OCI-LY7 (cell line): ENCODE results near the gene MACF1. TPM values are rescaled to one million over a fixed set of nuclear protein-coding genes. Genes with fewer than 3 reads are reported as not detected.

Experiments used
- BruUV-seq: library from RNA; stranded (reverse); fragments of 400-500 nt; replicated peaks from 2 replicates; lab custom pipeline; 2021; lab: Mats Ljungman, UMichigan
- CTCF ChIA-PET: fragments of 300-600 bp; sonication (Branson Sonifier 250); formaldehyde crosslinking; loops from one replicate; lab custom pipeline; 2022; ENCODE audit warnings: antibody characterized with exemption; ENCODE audit not compliant: unreplicated experiment; lab: Charles Lee
- POLR2A ChIA-PET: fragments of 300-600 bp; sonication (Branson Sonifier 250); formaldehyde crosslinking; loops from one replicate; lab custom pipeline; 2022; ENCODE audit warnings: antibody characterized with exemption; lab: Charles Lee
- DNase-seq: peaks from one replicate; pipeline ENCODE4 v3.0.0-alpha.2; 2015; ENCODE audit warnings: low spot score
- H2AFZ ChIP-seq: fragments of 200-600 bp; sonication (generic), shearing (Covaris generic); 2 replicates; pipeline ENCODE4 v1.6.1; 2014; ENCODE audit warnings: mild to moderate bottlenecking, antibody characterized with exemption, low read length, moderate library complexity
- H3K27ac ChIP-seq: fragments of 200-600 bp; sonication (generic); 2 replicates; pipeline ENCODE4 v1.5.1; 2014; ENCODE audit warnings: mixed run types, low read depth, mild to moderate bottlenecking, moderate library complexity, low read length, inconsistent platforms; ENCODE audit not compliant: poor library complexity, severe bottlenecking
- H3K36me3 ChIP-seq: fragments of 200-600 bp; sonication (generic); 2 replicates; pipeline ENCODE4 v1.6.1; 2014; ENCODE audit warnings: mild to moderate bottlenecking, antibody characterized with exemption, low read length, moderate library complexity, mixed read lengths; ENCODE audit not compliant: insufficient read depth
- H3K4me1 ChIP-seq: fragments of 200-600 bp; sonication (generic); 2 replicates; pipeline ENCODE4 v1.5.1; 2014; ENCODE audit warnings: mild to moderate bottlenecking, low read length; ENCODE audit not compliant: insufficient read depth, poor library complexity, severe bottlenecking
- H3K4me2 ChIP-seq: fragments of 200-600 bp; sonication (generic); 2 replicates; pipeline ENCODE4 v1.6.1; 2014; ENCODE audit warnings: mild to moderate bottlenecking, low read length
- H3K4me3 ChIP-seq: fragments of 200-600 bp; sonication (generic); 2 replicates; pipeline ENCODE4 v1.5.1; 2014; ENCODE audit warnings: mild to moderate bottlenecking, low read depth, low read length; ENCODE audit not compliant: poor library complexity, severe bottlenecking
- H3K79me2 ChIP-seq: fragments of 200-600 bp; sonication (generic); 2 replicates; pipeline ENCODE4 v1.6.1; 2016; ENCODE audit warnings: low read depth, mild to moderate bottlenecking, low read length, moderate library complexity, mixed read lengths; ENCODE audit not compliant: insufficient read depth
- H3K9me2 ChIP-seq: fragments of 200-600 bp; sonication (generic); 2 replicates; pipeline ENCODE4 v1.6.1; 2016; ENCODE audit warnings: mild to moderate bottlenecking, low read length, mixed read lengths; ENCODE audit not compliant: insufficient read depth
- H3K9me3 ChIP-seq: fragments of 200-600 bp; sonication (generic); 2 replicates; pipeline ENCODE4 v1.6.1; 2014; ENCODE audit warnings: mild to moderate bottlenecking, mixed run types, low read length, mixed read lengths
- H4K20me1 ChIP-seq: fragments of 200-600 bp; sonication (generic); 2 replicates; pipeline ENCODE4 v1.6.1; 2014; ENCODE audit warnings: mild to moderate bottlenecking, antibody characterized with exemption, low read length, moderate library complexity, mixed read lengths; ENCODE audit not compliant: insufficient read depth
- EZH2phosphoT487 ChIP-seq: fragments of 200-600 bp; sonication (generic); IDR thresholded peaks from 2 replicates; pipeline ENCODE4 v1.6.1; 2018; ENCODE audit warnings: low read depth, borderline replicate concordance, mild to moderate bottlenecking, mixed run types, antibody characterized with exemption, low read length, moderate library complexity, mixed read lengths
- intact Hi-C: fragments of 100-400 bp; cut with micrococcal nuclease; formaldehyde crosslinking; loops from one replicate; pipeline ENCODE4 v1.10.0; 2022; ENCODE audit not compliant: unreplicated experiment
- total RNA-seq, 2 experiments: library from RNA; depleted of rRNA in 1 of 2; stranded (reverse); fragments of >200 nt in 1 of 2; shearing (Covaris generic) in 1 of 2; gene quantifications; 2 replicates each; pipeline ENCODE4 v1.2.3, GENCODE V29; 2014 to 2022
- TF ChIP-seq, protein P1 (sequence below): fragments of 200-600 bp; sonication (generic); conservative IDR thresholded peaks from 2 replicates; pipeline ENCODE4 v1.5.1; 2014; ENCODE audit warnings: mild to moderate bottlenecking, antibody characterized with exemption, low read length, moderate library complexity, mixed read lengths

The MACF1 gene
- total RNA-seq, 2 experiments from 2014 or later = 211 to 220 TPM

DNA sequence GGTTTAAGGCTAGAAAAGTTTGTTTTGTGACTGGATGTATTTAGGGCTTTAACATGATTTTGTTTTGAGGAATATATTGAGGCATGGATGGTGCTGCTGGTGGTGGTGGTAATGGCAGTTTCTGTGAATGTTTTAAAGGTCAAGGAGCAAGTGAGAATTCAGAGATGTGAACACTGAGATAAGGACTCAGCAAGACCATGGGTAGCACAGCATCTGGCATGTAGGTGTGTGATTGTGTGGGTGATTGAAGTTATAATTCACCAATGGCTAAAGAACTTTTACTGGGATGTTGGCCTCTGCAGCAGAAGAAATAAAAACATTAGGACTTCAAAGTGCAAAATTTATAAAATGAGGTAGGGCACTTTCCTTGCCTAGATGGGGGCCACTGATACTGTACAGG is 65.9 kb downstream of the MACF1 start:
- Histone ChIP-seq H3K36me3 (peaks cover 25% of the 10 kb centered on the region; the same call in 1 of the 2 replicates), H4K20me1 (peaks cover 29% of the 10 kb centered on the region; the same call in 1 of the 2 replicates), H3K27ac (peak overlapping the region; percentile 67), H3K9me2 (no peaks in the 10 kb centered on the region), H3K4me3 (peak overlapping the region; percentile 40), H2AFZ (no peak overlapping the region), H3K9me3 (no peaks in the 10 kb centered on the region), H3K4me1 (peaks cover 64% of the 10 kb centered on the region), H3K4me2 (peak overlapping the region; percentile 69), H3K79me2 (peaks cover 54% of the 10 kb centered on the region)
- BruUV-seq = no TSS peak
- intact Hi-C loops = no loop called here
- ChIA-PET POLR2A (interaction anchor here (1.1 to 1.9 kb wide), 2 partner anchors 32 to 66 kb away, joined by 4 to 5 read pairs; partner anchors contain the start of gene MACF1), CTCF (interaction anchor here (0.9 to 1.2 kb wide), 2 partner anchors 79 to 113 kb away, joined by 3 to 4 read pairs; no protein-coding TSS in a partner anchor)
- DNase-seq = no peak
- TF ChIP-seq, protein P1, sequence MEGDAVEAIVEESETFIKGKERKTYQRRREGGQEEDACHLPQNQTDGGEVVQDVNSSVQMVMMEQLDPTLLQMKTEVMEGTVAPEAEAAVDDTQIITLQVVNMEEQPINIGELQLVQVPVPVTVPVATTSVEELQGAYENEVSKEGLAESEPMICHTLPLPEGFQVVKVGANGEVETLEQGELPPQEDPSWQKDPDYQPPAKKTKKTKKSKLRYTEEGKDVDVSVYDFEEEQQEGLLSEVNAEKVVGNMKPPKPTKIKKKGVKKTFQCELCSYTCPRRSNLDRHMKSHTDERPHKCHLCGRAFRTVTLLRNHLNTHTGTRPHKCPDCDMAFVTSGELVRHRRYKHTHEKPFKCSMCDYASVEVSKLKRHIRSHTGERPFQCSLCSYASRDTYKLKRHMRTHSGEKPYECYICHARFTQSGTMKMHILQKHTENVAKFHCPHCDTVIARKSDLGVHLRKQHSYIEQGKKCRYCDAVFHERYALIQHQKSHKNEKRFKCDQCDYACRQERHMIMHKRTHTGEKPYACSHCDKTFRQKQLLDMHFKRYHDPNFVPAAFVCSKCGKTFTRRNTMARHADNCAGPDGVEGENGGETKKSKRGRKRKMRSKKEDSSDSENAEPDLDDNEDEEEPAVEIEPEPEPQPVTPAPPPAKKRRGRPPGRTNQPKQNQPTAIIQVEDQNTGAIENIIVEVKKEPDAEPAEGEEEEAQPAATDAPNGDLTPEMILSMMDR = no peak
- TF ChIP-seq EZH2phosphoT487 = no peak

DNA sequence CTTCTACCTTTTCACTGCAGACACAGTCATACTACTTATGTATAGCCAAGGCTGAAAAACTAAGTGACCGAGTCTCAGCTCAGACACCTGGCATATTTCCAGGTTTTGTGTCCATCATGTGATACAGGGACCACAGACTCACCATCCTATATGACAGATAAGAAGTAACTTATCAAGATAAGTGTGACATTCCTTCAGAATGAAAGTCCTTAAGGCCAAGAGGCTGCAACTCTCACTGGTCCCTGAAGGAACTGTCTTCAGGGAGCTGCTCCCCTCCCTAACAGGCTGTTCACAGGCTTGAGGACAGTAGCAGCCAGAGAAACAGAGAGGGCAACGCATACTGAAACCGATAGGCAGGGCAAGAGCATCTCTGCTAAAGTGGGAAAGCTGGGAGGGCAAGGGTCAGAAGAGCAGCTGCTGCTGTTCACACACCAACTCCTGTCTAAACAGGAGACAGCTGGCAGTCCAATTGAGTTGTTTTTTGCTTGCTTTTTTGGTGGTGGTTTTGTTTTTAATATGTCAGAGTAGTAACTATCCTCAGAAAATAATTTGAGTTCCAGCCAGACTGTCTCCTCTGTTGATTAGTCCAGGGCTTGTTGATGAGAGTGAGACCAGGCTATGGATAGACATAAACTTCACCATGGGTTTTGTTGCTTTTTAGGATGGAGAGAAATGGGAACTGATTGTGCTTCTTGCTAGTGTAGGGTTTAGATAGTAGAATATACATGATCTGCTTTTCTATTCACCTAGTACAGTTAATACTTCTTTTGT is 67.7 kb downstream of the MACF1 start:
- H3K36me3 ChIP-seq = peaks cover 30% of the 10 kb centered on the region; the same call in 1 of the 2 replicates
- H4K20me1 ChIP-seq = peaks cover 22% of the 10 kb centered on the region; the same call in 1 of the 2 replicates
- no peak overlapping the region for H3K4me3 ChIP-seq
- H3K27ac ChIP-seq = no peak overlapping the region
- peaks cover 55% of the 10 kb centered on the region for H3K79me2 ChIP-seq
- no peak for TF ChIP-seq EZH2phosphoT487
- TF ChIP-seq, protein P1 = no peak
- CTCF ChIA-PET = no interaction called here
- no TSS peak for BruUV-seq
- POLR2A ChIA-PET = no interaction called here
- no peaks in the 10 kb centered on the region for H3K9me3 ChIP-seq
- no peak overlapping the region for H3K4me2 ChIP-seq
- intact Hi-C loops = no loop called here
- peak; percentile 12 for DNase-seq
- H3K4me1 ChIP-seq = peaks cover 51% of the 10 kb centered on the region
- no peak overlapping the region for H2AFZ ChIP-seq
- H3K9me2 ChIP-seq = no peaks in the 10 kb centered on the region
